Peyer's patch (tissue), 4 donors: Measurements from ENCODE around the gene ACTL10.

ENCODE experiments used
- CTCF ChIP-seq, 6 experiments: fragments of 450-650 bp in 4 of 6; fragments of 200-600 bp in 2 of 6; sonication (generic) in 1 of 6; IDR thresholded peaks; one replicate each; pipeline ENCODE4 v1.5.1; 2017 to 2019; ENCODE audit warnings: antibody characterized with exemption in 6 of 6, mild to moderate bottlenecking in 3 of 6, moderate library complexity in 1 of 6
- POLR2A ChIP-seq, 2 donors: fragments of 450-650 bp; IDR thresholded peaks; one replicate each; pipeline ENCODE4 v1.5.1; 2017; ENCODE audit warnings: antibody characterized with exemption in 2 of 2, mild to moderate bottlenecking in 2 of 2, moderate library complexity in 2 of 2

- TF ChIP-seq CTCF (IDR thresholded peaks at IDR 0.05) (no peak), POLR2A (IDR thresholded peaks at IDR 0.05) (no peak)
Measured at GRCh38 chr20:33693289-33693688, 26.5 kb downstream of the ACTL10 start.
